ENCODE results near the gene PCSK4. TPM values are rescaled to one million over a fixed set of nuclear protein-coding genes. Genes with fewer than 3 reads are reported as not detected.
A peak's percentile ranks its signal among the peaks of the same experiment; 100 is the strongest.

PCSK4 gene
- total RNA-seq, 1 donor from 2014 or later: 2.1 TPM

GRCh38 chr19:1496714-1497577, 6.8 kb upstream of the PCSK4 start:
- intact Hi-C loops (cut with micrococcal nuclease): no loop called here
- Mint-ChIP-seq H3K4me3 (ENCODE audit: low read depth) (no peak overlapping the region), H3K4me1 (ENCODE audit: low read depth) (peaks cover under 1% of the 10 kb centered on the region), H3K9me3 (no peaks in the 10 kb centered on the region), H3K27me3 (ENCODE audit: low read depth) (peaks cover 5% of the 10 kb centered on the region), H3K27ac (no peak overlapping the region), H3K36me3 (ENCODE audit: low read depth) (no peaks in the 10 kb centered on the region)
- DNase-seq (ENCODE audit: low spot score): no peak

GRCh38 chr19:1495799-1496713, 5.9 kb upstream of the PCSK4 start:
- H3K4me3 Mint-ChIP-seq (ENCODE audit: low read depth): no peak overlapping the region
- no peaks in the 10 kb centered on the region for H3K36me3 Mint-ChIP-seq (ENCODE audit: low read depth)
- H3K27me3 Mint-ChIP-seq (ENCODE audit: low read depth): peaks cover 9% of the 10 kb centered on the region
- H3K4me1 Mint-ChIP-seq (ENCODE audit: low read depth): peaks cover 5% of the 10 kb centered on the region
- no peaks in the 10 kb centered on the region for H3K9me3 Mint-ChIP-seq
- DNase-seq (ENCODE audit: low spot score): no peak
- no peak overlapping the region for H3K27ac Mint-ChIP-seq
- intact Hi-C loops (cut with micrococcal nuclease): no loop called here

DNA sequence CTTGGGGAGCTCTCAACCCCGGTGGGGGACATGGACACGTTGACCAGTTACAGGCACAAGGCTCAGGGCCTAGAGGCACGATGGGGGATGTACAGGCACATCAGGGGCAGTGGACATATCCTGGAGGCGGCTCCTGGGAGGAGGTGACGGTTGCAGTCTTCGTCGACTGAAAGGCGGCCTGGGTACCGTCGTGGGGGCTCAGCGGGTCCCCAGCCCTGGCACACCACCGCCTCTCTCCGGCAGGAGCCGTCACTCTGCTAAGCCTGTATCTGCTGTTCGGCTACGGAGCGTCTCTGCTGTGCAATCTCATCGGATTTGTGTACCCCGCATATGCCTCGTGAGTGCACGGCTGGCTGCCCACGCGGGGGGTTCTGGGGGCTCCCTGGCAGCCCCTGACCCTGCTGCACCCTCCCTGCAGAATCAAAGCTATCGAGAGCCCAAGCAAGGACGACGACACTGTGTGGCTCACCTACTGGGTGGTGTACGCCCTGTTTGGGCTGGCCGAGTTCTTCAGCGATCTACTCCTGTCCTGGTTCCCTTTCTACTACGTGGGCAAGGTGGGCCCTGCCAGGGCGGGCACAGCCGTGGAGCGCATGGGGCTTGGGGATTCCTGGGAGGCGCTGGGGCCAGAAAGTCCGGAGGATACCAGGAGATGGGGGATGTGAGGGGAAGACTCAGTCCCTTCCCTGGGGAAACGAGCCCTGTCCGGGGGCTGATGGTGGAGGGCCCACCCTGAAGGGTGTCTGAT, 5.1 kb upstream of the PCSK4 start:
- Mint-ChIP-seq H3K4me3 (ENCODE audit: low read depth) (no peak overlapping the region), H3K36me3 (ENCODE audit: low read depth) (no peaks in the 10 kb centered on the region), H3K27me3 (ENCODE audit: low read depth) (peaks cover 9% of the 10 kb centered on the region), H3K27ac (no peak overlapping the region), H3K4me1 (ENCODE audit: low read depth) (peaks cover 8% of the 10 kb centered on the region), H3K9me3 (no peaks in the 10 kb centered on the region)
- intact Hi-C loops (cut with micrococcal nuclease): no loop called here
- no peak for DNase-seq (ENCODE audit: low spot score)

DNA sequence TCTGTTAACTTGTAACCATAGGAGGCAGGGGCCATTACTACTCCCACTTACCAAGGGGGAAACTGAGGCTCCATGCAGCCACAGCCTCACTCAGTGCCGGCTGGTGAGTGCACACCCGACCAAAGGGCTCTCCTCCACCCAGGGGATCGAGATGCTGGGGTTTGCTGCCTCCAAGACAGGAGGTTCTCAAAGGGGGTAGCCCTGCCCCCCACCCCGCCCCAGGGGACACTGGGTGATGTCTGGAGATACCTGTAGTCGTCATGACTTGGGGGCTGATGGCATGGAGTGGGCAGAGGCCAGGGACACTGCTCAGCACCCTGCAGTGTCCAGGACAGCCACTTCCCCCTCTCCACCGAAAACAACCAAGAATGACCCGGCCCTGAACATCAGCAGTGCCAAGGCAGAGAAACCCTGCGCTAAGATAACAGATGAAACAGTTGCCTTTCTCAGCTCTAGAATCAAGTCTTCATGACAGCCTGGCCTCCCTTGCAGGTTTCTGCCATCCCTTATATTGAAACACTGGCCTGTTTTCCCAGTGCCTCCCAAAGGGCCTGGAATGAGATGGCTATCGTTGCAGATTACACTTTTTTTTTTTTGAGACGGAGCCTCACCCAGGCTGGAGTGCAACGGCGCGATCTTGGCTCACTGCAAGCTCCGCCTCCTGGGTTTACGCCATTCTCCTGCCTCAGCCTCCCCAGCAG, 4.1 kb upstream of the PCSK4 start:
- peaks cover 11% of the 10 kb centered on the region for H3K4me1 Mint-ChIP-seq (ENCODE audit: low read depth)
- no peaks in the 10 kb centered on the region for H3K36me3 Mint-ChIP-seq (ENCODE audit: low read depth)
- H3K27me3 Mint-ChIP-seq (ENCODE audit: low read depth): peaks cover 9% of the 10 kb centered on the region
- no peak overlapping the region for H3K27ac Mint-ChIP-seq
- H3K4me3 Mint-ChIP-seq (ENCODE audit: low read depth): no peak overlapping the region
- intact Hi-C loops (cut with micrococcal nuclease): no loop called here
- no peak for DNase-seq (ENCODE audit: low spot score)
- H3K9me3 Mint-ChIP-seq: no peaks in the 10 kb centered on the region

GRCh38 chr19:1492474-1493006, 2.4 kb upstream of the PCSK4 start:
- no peak overlapping the region for H3K27ac Mint-ChIP-seq

GRCh38 chr19:1491849-1492170, 1.7 kb upstream of the PCSK4 start:
- Mint-ChIP-seq H3K9me3 (no peaks in the 10 kb centered on the region), H3K27me3 (ENCODE audit: low read depth) (peaks cover 9% of the 10 kb centered on the region), H3K36me3 (ENCODE audit: low read depth) (no peaks in the 10 kb centered on the region), H3K4me1 (ENCODE audit: low read depth) (peaks cover 11% of the 10 kb centered on the region), H3K4me3 (ENCODE audit: low read depth) (peak overlapping the region; percentile 74), H3K27ac (no peak overlapping the region)
- intact Hi-C loops (cut with micrococcal nuclease): no loop called here
- no peak for DNase-seq (ENCODE audit: low spot score)

More at GRCh38 chr19:1492474-1493006, 2.4 kb upstream of the PCSK4 start:
- Mint-ChIP-seq H3K4me3 (ENCODE audit: low read depth) (peak overlapping the region; percentile 74), H3K36me3 (ENCODE audit: low read depth) (no peaks in the 10 kb centered on the region), H3K27me3 (ENCODE audit: low read depth) (peaks cover 9% of the 10 kb centered on the region), H3K4me1 (ENCODE audit: low read depth) (peaks cover 11% of the 10 kb centered on the region), H3K9me3 (no peaks in the 10 kb centered on the region)
- intact Hi-C loops (cut with micrococcal nuclease): no loop called here
- DNase-seq (ENCODE audit: low spot score): no peak

DNA sequence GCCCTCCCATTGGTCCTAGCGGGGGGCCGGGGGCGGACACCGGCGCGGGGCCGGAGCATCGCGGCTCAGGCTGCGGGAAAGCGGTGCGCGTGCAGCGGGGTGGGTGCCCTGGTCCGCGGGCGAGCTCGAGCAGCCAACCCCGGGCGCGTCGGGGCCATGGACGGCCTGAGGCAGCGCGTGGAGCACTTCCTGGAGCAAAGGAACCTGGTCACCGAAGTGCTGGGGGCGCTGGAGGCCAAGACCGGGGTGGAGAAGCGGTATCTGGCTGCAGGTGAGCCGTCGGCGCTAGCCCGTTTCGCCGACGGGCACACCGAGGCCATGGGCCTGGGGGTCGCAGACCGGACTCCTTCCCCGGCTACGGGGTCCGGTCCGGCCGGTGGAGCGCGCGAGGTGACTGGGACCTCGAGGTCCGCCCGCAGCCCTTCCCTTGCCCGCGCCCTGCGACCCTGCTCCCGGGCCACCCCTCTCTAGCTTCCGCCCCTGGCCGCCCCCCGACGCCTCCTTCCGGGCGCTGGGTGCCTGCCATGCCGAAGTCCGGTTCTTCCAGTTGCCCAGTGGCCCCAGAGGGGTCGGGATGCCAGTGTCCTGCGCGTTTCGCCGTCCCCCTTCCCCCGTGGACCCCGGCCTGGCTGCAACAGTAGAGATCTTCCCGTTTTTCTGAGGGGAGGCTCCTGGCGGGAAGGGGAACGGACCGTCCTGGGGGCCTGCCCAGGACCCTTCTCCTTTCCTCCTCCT, 1.1 kb upstream of the PCSK4 start, which contains the start of gene REEP6:
Gene REEP6, plus strand, starts transcription at position 68 of the 735 bp plus-strand sequence. Its CDS starts 89 bp downstream, at position 157.
- intact Hi-C loops (cut with micrococcal nuclease): no loop called here
- Mint-ChIP-seq H3K27me3 (ENCODE audit: low read depth) (peaks cover 9% of the 10 kb centered on the region), H3K27ac (peak within 1 kb of the TSS; percentile 81), H3K9me3 (no peaks in the 10 kb centered on the region), H3K4me1 (ENCODE audit: low read depth) (peaks cover 11% of the 10 kb centered on the region), H3K4me3 (ENCODE audit: low read depth) (peak within 1 kb of the TSS; percentile 81), H3K36me3 (ENCODE audit: low read depth) (no peaks in the 10 kb centered on the region)
- no peak for DNase-seq (ENCODE audit: low spot score)

DNA sequence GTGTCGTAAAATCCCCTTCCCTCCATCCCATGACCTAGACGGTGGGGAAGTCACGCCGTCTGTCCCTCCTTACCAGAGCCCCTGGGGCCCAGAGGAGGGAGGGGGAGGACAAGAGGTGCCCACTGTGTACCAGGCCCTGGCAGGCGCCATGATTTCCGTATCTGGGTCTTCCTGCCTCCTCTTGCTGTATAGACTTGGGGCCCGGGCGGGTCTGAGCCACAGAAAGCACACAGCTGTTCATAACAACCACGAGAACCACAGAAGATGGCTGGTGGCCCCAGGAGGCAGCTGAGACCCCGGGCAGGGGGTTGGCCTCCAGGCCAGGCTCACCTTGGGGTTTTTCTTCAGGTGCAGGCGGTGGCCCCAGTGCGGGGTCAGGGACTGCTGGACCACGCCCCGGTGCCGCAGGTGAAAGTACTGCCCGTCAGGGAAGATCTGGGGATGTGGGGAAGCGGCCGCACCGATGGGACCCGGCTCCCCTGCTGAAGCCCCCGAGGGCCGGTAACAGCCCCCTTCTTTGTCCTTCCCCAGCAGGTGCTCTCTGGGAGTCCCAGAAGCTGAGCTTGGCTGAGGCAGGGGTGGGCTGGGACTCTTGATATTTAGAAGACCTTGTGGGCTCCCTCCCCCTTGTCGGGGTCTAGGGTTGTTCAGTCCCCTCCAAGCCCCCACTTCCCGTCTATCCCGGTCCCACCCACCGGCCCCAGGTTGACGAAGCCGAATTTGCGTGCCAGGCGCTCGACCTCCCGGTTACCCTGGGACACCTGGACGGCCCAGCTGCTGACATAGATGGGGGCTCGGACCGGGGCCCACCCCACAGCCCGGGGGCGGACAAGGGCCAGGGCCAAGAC, 463 bp downstream of the PCSK4 start:
- no peak for DNase-seq (ENCODE audit: low spot score)
- H3K4me3 Mint-ChIP-seq (ENCODE audit: low read depth): peak overlapping the region; percentile 58
- H3K9me3 Mint-ChIP-seq: no peaks in the 10 kb centered on the region
- peaks cover 11% of the 10 kb centered on the region for H3K4me1 Mint-ChIP-seq (ENCODE audit: low read depth)
- H3K36me3 Mint-ChIP-seq (ENCODE audit: low read depth): no peaks in the 10 kb centered on the region
- H3K27ac Mint-ChIP-seq: no peak overlapping the region
- intact Hi-C loops (cut with micrococcal nuclease): loop anchor here (1.0 kb wide), 2 partner anchors 10 to 323 kb away; partner anchors contain the start of genes ATP8B3 and C19orf25
- peaks cover 9% of the 10 kb centered on the region for H3K27me3 Mint-ChIP-seq (ENCODE audit: low read depth)

- peaks cover 9% of the 10 kb centered on the region for H3K27me3 Mint-ChIP-seq (ENCODE audit: low read depth)
- peaks cover 11% of the 10 kb centered on the region for H3K4me1 Mint-ChIP-seq (ENCODE audit: low read depth)
- H3K36me3 Mint-ChIP-seq (ENCODE audit: low read depth): no peaks in the 10 kb centered on the region
- no peak for DNase-seq (ENCODE audit: low spot score)
- no peaks in the 10 kb centered on the region for H3K9me3 Mint-ChIP-seq
- no peak overlapping the region for H3K27ac Mint-ChIP-seq
- intact Hi-C loops (cut with micrococcal nuclease): no loop called here
- H3K4me3 Mint-ChIP-seq (ENCODE audit: low read depth): no peak overlapping the region
Observed at GRCh38 chr19:1488282-1488601, 1.9 kb downstream of the PCSK4 start.

- Mint-ChIP-seq H3K27ac (no peak overlapping the region), H3K4me3 (ENCODE audit: low read depth) (no peak overlapping the region), H3K27me3 (ENCODE audit: low read depth) (peaks cover 9% of the 10 kb centered on the region), H3K36me3 (ENCODE audit: low read depth) (no peaks in the 10 kb centered on the region), H3K4me1 (ENCODE audit: low read depth) (peaks cover 11% of the 10 kb centered on the region), H3K9me3 (no peaks in the 10 kb centered on the region)
- intact Hi-C loops (cut with micrococcal nuclease): no loop called here
- DNase-seq (ENCODE audit: low spot score): no peak
Observed at GRCh38 chr19:1487576-1488281, 2.4 kb downstream of the PCSK4 start.
